MM.1S (cell line): Measurements from ENCODE around the gene TLDC2.
"Not testable (repeated sequence)": the region's sequence is repeated elsewhere in the genome, so short reads cannot be mapped to it uniquely, and the experiment has no call there.

ENCODE experiments used
- DNase-seq: peaks from one replicate; pipeline ENCODE4 v3.0.0-alpha.2; 2015
- H2AFZ ChIP-seq: fragments of 300-600 bp; sonication (generic); 2 replicates; pipeline ENCODE4 v1.6.0; 2016; ENCODE audit warnings: antibody characterized with exemption, low read length
- H3F3A ChIP-seq: fragments of 300-600 bp; sonication (generic); 2 replicates; pipeline ENCODE4 v1.6.1; 2016; ENCODE audit warnings: mild to moderate bottlenecking, antibody characterized with exemption, low read length, moderate library complexity, mixed read lengths; ENCODE audit not compliant: insufficient read depth
- H3K27ac ChIP-seq: fragments of 300-600 bp; sonication (generic); 2 replicates; pipeline ENCODE4 v1.5.1; 2016; ENCODE audit warnings: mild to moderate bottlenecking, low read length
- H3K27me3 ChIP-seq: fragments of 300-600 bp; sonication (generic); replicated peaks from 2 replicates; pipeline ENCODE4 v1.6.0; 2016; ENCODE audit warnings: low read length; ENCODE audit not compliant: insufficient read depth
- H3K36me3 ChIP-seq: fragments of 300-600 bp; sonication (generic); replicated peaks from 2 replicates; pipeline ENCODE4 v1.6.1; 2016; ENCODE audit warnings: mild to moderate bottlenecking, low read length, mixed read lengths; ENCODE audit not compliant: insufficient read depth
- H3K4me1 ChIP-seq: fragments of 300-600 bp; sonication (generic); 2 replicates; pipeline ENCODE4 v1.6.1; 2016; ENCODE audit warnings: low read length, mixed read lengths
- H3K4me2 ChIP-seq: fragments of 300-600 bp; sonication (generic); 2 replicates; pipeline ENCODE4 v1.6.0; 2016; ENCODE audit warnings: low read depth, low read length
- H3K4me3 ChIP-seq: fragments of 300-600 bp; sonication (generic); 2 replicates; pipeline ENCODE4 v1.5.1; 2016; ENCODE audit warnings: low read length, mixed read lengths
- H3K79me2 ChIP-seq: fragments of 300-600 bp; sonication (generic); 2 replicates; pipeline ENCODE4 v1.6.1; 2016; ENCODE audit warnings: mixed run types, low read length, mixed read lengths
- H3K9ac ChIP-seq: fragments of 300-600 bp; sonication (generic); 2 replicates; pipeline ENCODE4 v1.6.1; 2016; ENCODE audit warnings: low read length, mixed read lengths
- H3K9me2 ChIP-seq: fragments of 300-600 bp; sonication (generic); replicated peaks from 2 replicates; pipeline ENCODE4 v1.6.1; 2016; ENCODE audit warnings: mild to moderate bottlenecking, low read length, mixed read lengths; ENCODE audit not compliant: insufficient read depth
- H3K9me3 ChIP-seq: fragments of 300-600 bp; sonication (generic); replicated peaks from 2 replicates; pipeline ENCODE4 v1.6.1; 2016; ENCODE audit warnings: mild to moderate bottlenecking, low read length, mixed read lengths; ENCODE audit not compliant: insufficient read depth
- H4K20me1 ChIP-seq: fragments of 300-600 bp; sonication (generic); 2 replicates; pipeline ENCODE4 v1.6.1; 2016; ENCODE audit warnings: mild to moderate bottlenecking, low read length, moderate library complexity, mixed read lengths; ENCODE audit not compliant: insufficient read depth
- EZH2 ChIP-seq: fragments of 300-600 bp; sonication (generic); optimal IDR thresholded peaks from 2 replicates; pipeline ENCODE3; 2017; ENCODE audit warnings: low read depth, mild to moderate bottlenecking, antibody characterized with exemption, low read length, mixed read lengths
- EZH2phosphoT487 ChIP-seq: fragments of 300-600 bp; sonication (generic); IDR thresholded peaks from 2 replicates; pipeline ENCODE4 v1.6.1; 2018; ENCODE audit warnings: antibody characterized with exemption, low read length
- TF ChIP-seq, protein P1 (sequence below): fragments of 300-600 bp; sonication (generic); IDR thresholded peaks from 2 replicates; pipeline ENCODE4 v1.5.1; 2016; ENCODE audit warnings: antibody characterized with exemption, low read length, mixed read lengths

The TLDC2 gene

DNA sequence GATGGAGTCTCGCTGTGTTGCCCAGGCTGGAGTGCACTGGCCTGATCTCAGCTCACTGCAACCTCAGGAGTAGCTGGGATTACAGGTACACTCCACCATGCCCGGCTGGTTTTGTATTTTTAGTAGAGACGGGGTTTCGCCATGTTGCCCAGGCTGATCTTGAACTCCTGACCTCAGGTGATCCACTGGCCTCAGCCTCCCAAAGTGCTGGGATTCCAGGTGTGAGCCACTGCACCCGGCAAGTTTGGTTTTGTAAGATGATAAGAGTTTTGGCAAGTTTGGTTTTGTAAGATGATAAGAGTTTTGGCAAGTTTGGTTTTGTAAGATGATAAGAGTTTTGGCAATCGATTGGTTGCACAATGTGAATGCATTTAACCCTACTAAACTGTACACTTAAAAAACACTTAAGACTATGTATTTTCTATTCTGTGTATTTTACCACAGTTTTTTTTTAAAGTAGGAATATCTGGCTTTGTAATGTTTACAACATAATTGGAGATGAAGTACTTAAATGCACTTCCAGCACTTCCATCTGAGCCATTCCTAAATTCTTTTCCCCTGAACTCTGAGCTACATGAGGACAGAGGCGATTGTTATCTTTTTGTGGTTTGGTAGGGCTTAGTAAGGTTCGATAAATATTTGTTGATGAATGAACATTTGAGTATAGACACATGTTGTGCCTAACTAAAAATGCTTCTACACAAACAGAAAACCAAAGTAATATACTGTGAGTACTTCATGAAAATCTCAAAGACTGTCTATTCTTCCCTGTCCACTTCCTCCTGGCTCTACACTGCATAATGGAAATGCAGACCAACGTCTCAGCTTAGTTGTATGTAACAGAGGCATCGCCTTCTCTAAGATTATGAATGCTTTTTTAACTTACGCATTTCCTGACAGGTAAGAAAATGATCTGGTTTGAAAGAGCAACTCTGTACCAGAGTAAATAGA, 56.8 kb downstream of the TLDC2 start:
- peaks cover 3% of the 10 kb centered on the region; the same call in 1 of the 2 replicates for H4K20me1 ChIP-seq
- no peak for DNase-seq
- TF ChIP-seq, protein P1, sequence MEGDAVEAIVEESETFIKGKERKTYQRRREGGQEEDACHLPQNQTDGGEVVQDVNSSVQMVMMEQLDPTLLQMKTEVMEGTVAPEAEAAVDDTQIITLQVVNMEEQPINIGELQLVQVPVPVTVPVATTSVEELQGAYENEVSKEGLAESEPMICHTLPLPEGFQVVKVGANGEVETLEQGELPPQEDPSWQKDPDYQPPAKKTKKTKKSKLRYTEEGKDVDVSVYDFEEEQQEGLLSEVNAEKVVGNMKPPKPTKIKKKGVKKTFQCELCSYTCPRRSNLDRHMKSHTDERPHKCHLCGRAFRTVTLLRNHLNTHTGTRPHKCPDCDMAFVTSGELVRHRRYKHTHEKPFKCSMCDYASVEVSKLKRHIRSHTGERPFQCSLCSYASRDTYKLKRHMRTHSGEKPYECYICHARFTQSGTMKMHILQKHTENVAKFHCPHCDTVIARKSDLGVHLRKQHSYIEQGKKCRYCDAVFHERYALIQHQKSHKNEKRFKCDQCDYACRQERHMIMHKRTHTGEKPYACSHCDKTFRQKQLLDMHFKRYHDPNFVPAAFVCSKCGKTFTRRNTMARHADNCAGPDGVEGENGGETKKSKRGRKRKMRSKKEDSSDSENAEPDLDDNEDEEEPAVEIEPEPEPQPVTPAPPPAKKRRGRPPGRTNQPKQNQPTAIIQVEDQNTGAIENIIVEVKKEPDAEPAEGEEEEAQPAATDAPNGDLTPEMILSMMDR = no peak
- no peak for TF ChIP-seq EZH2
- no peak for TF ChIP-seq EZH2phosphoT487
- H3K27ac ChIP-seq = no peak overlapping the region
- H3K4me3 ChIP-seq = no peak overlapping the region
- H3K27me3 ChIP-seq = no peaks in the 10 kb centered on the region
- H3K9me3 ChIP-seq = no peaks in the 10 kb centered on the region
- no peak overlapping the region for H3K4me2 ChIP-seq
- peaks cover 5% of the 10 kb centered on the region; the same call in 1 of the 2 replicates for H3K36me3 ChIP-seq
- no peak overlapping the region for H2AFZ ChIP-seq
- no peaks in the 10 kb centered on the region for H3F3A ChIP-seq
- no peak overlapping the region for H3K9ac ChIP-seq
- H3K9me2 ChIP-seq = no peaks in the 10 kb centered on the region
- peaks cover 26% of the 10 kb centered on the region for H3K79me2 ChIP-seq
- no peaks in the 10 kb centered on the region for H3K4me1 ChIP-seq

DNA sequence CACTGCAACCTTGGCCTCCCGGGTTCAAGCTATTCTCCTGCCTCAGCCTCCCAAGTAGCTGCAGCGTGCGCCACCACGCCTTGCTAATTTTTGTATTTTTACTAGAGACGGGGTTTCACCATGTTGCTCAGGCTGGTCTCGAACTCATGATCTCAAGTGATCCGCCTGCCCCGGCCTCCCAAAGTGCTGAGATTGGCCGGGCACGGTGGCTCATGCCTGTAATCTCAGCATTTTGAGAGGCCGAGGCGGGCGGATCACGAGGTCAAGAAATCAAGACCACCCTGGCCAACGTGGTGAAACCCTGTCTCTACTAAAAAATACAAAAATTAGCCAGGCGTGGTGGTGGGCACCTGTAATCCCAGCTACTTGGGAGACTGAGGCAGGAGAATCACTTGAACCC, 57.6 kb downstream of the TLDC2 start:
- H3K36me3 ChIP-seq, H3K9ac ChIP-seq, H3K27ac ChIP-seq, H3K27me3 ChIP-seq, DNase-seq, H3K9me2 ChIP-seq, H3K4me3 ChIP-seq, H3K9me3 ChIP-seq, H2AFZ ChIP-seq, H3K4me1 ChIP-seq, H4K20me1 ChIP-seq, H3K4me2 ChIP-seq, H3F3A ChIP-seq: not testable (repeated sequence)
- peaks cover 34% of the 10 kb centered on the region for H3K79me2 ChIP-seq

DNA sequence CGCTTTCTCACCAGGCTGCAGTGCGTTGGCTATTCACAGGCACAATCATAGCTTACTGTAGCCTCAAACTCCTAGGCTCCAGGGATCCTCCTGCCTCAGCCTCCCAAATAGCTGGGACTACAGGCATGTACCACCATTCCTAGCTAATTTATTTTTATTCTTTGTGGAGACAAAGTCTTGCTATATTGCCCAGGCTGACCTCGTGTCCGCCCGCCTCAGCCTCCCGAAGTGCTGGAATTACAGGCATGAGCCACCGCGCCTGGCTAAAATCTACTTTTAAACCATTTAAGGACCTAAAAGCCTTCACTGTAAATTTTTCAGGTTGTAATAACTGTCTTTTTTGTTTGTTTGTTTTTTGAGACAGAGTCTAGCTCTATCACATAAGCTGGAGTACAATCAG, 60.4 kb downstream of the TLDC2 start:
- Histone ChIP-seq H3K4me2 (no peak overlapping the region), H3K79me2 (peaks cover 43% of the 10 kb centered on the region), H3K9ac (no peak overlapping the region), H3F3A (no peaks in the 10 kb centered on the region), H3K9me2 (no peaks in the 10 kb centered on the region), H4K20me1 (peaks cover 3% of the 10 kb centered on the region; the same call in 1 of the 2 replicates), H3K36me3 (no peaks in the 10 kb centered on the region; the same call in 1 of the 2 replicates), H3K4me3 (no peak overlapping the region), H3K27ac (no peak overlapping the region), H2AFZ (no peak overlapping the region), H3K9me3 (no peaks in the 10 kb centered on the region), H3K27me3 (no peaks in the 10 kb centered on the region), H3K4me1 (no peaks in the 10 kb centered on the region)
- TF ChIP-seq EZH2phosphoT487 = no peak
- TF ChIP-seq, protein P1 = no peak
- TF ChIP-seq EZH2 = no peak
- no peak for DNase-seq

DNA sequence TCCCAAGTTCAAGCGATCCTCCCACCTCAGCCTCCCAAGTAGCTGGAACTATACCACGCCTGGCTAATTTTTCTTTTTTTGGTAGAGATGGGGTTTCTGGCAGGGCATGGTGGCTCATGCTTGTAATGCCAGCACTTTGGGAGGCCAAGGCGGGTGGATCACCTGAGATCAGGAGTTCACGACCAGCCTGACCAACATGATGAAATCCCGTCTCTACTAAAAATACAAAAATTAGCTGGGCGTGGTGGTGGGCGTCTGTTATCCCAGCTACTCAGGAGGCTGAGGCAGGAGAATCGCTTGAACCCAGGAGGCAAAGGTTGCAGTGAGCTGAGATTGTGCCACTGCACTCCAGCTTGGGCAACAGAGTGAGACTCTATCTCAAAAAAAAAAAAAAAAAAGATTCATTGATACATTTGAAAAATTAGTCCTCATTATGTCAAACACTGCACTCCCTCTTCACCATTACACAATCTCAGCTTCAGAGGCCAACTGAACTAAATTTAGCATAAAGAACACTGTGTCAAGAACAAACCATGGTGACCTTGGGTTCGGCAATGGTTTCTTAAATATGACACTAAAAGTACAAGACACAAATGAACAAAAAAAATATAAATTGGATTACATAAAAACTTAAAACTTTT, 60.9 kb downstream of the TLDC2 start:
- H3K9me2 ChIP-seq, H3K36me3 ChIP-seq, H3K9me3 ChIP-seq, H4K20me1 ChIP-seq, H3K4me1 ChIP-seq, H3K4me3 ChIP-seq, H2AFZ ChIP-seq, H3F3A ChIP-seq, H3K4me2 ChIP-seq, DNase-seq, H3K9ac ChIP-seq, H3K27ac ChIP-seq, H3K27me3 ChIP-seq: not testable (repeated sequence)
- peaks cover 49% of the 10 kb centered on the region for H3K79me2 ChIP-seq
